Gastrocnemius medialis (tissue), 4 donors: ENCODE results near the gene SMOC2. TPM values are rescaled to one million over a fixed set of nuclear protein-coding genes. Genes with fewer than 3 reads are reported as not detected.

ENCODE experiments used
- ATAC-seq, 2 donors: fragments of 150-250 bp; one replicate each; pipeline ENCODE4 v1.9.1; 2016
- DNase-seq, 2 donors: peaks; one replicate each; pipeline ENCODE4 v3.0.0-alpha.2; 2019
- H3K27ac ChIP-seq, 4 donors: fragments of 200-600 bp; sonication (generic); 1 replicate in 1 of 4; 2 replicates in 3 of 4; pipeline ENCODE4 v1.5.1; 2016 to 2018; ENCODE audit warnings: mild to moderate bottlenecking in 2 of 4, moderate library complexity in 1 of 4
- H3K27me3 ChIP-seq, 3 donors: fragments of 200-600 bp; sonication (generic) in 2 of 3; 1 replicate in 1 of 3; 2 replicates in 2 of 3; pipeline versions ENCODE4 v1.5.1 to v1.6.0; 2016 to 2019; ENCODE audit warnings: mild to moderate bottlenecking in 1 of 3, moderate library complexity in 1 of 3
- H3K36me3 ChIP-seq, 2 donors: fragments of 200-600 bp; sonication (generic) in 1 of 2; one replicate each; pipeline ENCODE4 v1.5.1; 2017 to 2018
- H3K4me1 ChIP-seq, 2 donors: fragments of 200-600 bp; sonication (generic) in 1 of 2; one replicate each; pipeline ENCODE4 v1.5.1; 2016 to 2017; ENCODE audit warnings: mild to moderate bottlenecking in 2 of 2
- H3K4me3 ChIP-seq, 4 donors: fragments of 200-600 bp; sonication (generic) in 3 of 4; 1 replicate in 1 of 4; 2 replicates in 3 of 4; pipeline ENCODE4 v1.5.1; 2016 to 2019; ENCODE audit warnings: mild to moderate bottlenecking in 2 of 4
- H3K9me3 ChIP-seq, 3 donors: fragments of 200-600 bp; sonication (generic) in 2 of 3; 1 replicate in 1 of 3; 2 replicates in 2 of 3; pipeline ENCODE4 v1.5.1; 2016 to 2019
- POLR2A ChIP-seq, 2 donors: fragments of 450-650 bp; IDR thresholded peaks; one replicate each; pipeline ENCODE4 v1.6.1; 2017; ENCODE audit warnings: antibody characterized with exemption in 2 of 2, mild to moderate bottlenecking in 2 of 2, moderate library complexity in 2 of 2
- in situ Hi-C, 4 donors: fragments of 200-750 bp; cut with MboI; loops; one replicate each; pipeline versions ENCODE4 v1.15.0 to v1.8.0; 2017; ENCODE audit warnings: low sequenced_read_pairs in 4 of 4
- intact Hi-C: fragments of 100-400 bp; cut with DNase I; formaldehyde crosslinking; loops from one replicate; pipeline ENCODE4 v1.15.1; 2023; ENCODE audit warnings: low total_unique reads
- total RNA-seq, 4 donors: library from RNA; depleted of rRNA; stranded (reverse); fragments of >200 nt; gene quantifications; one replicate each; pipeline versions ENCODE4 v1.1.0 to v1.2.3, GENCODE V29; 2016
- TF ChIP-seq, protein P1 (sequence below), 5 experiments: fragments of 450-650 bp in 3 of 5; fragments of 200-600 bp in 2 of 5; sonication (generic) in 2 of 5; IDR thresholded peaks in 4 of 5; conservative IDR thresholded peaks in 1 of 5; 1 replicate in 4 of 5; 2 replicates in 1 of 5; pipeline ENCODE4 v1.5.1; 2016 to 2019; ENCODE audit warnings: antibody characterized with exemption in 5 of 5, mild to moderate bottlenecking in 3 of 5, moderate library complexity in 3 of 5

SMOC2 gene
- total RNA-seq, 4 donors from 2014 or later: 7.2 to 34.4 (median 16.5) TPM

DNA sequence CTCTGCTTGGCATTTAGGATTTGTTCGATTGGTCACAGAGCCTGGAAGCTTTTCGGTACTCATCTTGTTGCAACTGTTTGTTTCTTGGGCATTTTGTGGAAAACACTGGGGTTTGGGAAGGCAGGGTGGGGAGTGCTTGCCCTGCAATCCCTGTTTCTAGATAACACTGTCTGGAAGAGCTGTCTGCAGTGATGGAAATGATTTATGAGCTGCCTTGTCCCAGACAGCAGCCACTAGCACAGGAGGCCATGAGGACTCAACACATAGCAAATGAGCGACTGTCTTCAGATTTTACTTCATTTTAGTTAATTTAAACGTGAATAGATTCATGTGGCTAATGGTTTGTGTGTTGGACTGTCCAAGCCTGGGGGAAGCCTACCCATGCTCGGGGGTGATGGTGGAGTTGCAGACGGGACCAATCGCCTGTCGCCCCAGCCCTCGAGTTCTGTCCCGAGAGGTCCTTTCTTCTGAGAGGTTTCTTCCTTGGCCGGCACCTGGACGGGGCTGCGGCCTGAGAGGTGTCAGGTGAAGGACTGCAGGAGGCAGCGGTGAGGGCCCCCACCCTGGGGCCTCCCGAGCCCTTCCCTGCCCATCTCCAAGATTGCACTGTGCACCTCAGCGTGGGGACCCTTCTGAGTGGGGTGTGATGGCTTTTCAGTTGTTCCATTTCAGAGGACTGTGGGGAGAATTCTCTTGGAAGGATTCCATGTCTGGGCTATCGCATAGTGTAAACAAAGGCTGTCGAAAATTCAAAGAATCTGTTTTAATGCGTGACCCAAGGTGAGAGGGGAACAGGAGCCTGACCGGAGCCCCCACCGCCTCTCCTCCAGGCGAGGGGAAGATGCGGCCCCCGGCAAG lies 55.4 kb downstream of the SMOC2 start:
- Histone ChIP-seq H3K27ac (no peak overlapping the region), H3K27me3 (no peaks in the 10 kb centered on the region), H3K9me3 (no peaks in the 10 kb centered on the region), H3K36me3 (no peaks in the 10 kb centered on the region), H3K4me1 (no peaks in the 10 kb centered on the region), H3K4me3 (no peak overlapping the region)
- in situ Hi-C loops (no loop called here), intact Hi-C loops (no loop called here)
- DNase-seq: no peak
- ATAC-seq: no peak
- no peak for TF ChIP-seq POLR2A (IDR thresholded peaks at IDR 0.05)
- TF ChIP-seq, protein P1, sequence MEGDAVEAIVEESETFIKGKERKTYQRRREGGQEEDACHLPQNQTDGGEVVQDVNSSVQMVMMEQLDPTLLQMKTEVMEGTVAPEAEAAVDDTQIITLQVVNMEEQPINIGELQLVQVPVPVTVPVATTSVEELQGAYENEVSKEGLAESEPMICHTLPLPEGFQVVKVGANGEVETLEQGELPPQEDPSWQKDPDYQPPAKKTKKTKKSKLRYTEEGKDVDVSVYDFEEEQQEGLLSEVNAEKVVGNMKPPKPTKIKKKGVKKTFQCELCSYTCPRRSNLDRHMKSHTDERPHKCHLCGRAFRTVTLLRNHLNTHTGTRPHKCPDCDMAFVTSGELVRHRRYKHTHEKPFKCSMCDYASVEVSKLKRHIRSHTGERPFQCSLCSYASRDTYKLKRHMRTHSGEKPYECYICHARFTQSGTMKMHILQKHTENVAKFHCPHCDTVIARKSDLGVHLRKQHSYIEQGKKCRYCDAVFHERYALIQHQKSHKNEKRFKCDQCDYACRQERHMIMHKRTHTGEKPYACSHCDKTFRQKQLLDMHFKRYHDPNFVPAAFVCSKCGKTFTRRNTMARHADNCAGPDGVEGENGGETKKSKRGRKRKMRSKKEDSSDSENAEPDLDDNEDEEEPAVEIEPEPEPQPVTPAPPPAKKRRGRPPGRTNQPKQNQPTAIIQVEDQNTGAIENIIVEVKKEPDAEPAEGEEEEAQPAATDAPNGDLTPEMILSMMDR (IDR thresholded peaks at IDR 0.05 in 4 of 5, conservative IDR thresholded peaks at IDR 0.05 in 1 of 5): no peak

DNA sequence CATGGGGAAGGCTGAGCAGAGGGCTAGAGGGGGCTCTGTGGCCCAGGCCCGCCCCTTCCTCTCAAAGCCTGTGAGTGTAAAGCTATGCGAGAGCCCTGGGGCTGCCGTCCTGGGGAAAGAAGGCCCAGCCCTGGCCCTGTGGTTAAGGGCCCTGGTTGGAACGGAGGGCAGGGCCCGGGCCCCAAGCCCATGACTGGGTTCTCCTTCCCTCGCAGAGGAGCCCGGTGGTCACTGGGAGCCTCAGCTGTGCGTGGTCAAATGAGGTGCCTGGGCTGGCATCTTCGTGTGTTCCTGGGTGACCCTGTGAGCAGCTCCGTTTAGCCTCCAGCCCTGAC lies 56.0 kb downstream of the SMOC2 start:
- Histone ChIP-seq H3K27ac (no peak overlapping the region), H3K9me3 (no peaks in the 10 kb centered on the region), H3K27me3 (no peaks in the 10 kb centered on the region), H3K4me1 (no peaks in the 10 kb centered on the region), H3K36me3 (no peaks in the 10 kb centered on the region), H3K4me3 (no peak overlapping the region)
- DNase-seq (no peak), ATAC-seq (no peak)
- TF ChIP-seq, protein P1 (IDR thresholded peaks at IDR 0.05 in 4 of 5, conservative IDR thresholded peaks at IDR 0.05 in 1 of 5): no peak
- no peak for TF ChIP-seq POLR2A (IDR thresholded peaks at IDR 0.05)
- in situ Hi-C loops: no loop called here
- intact Hi-C loops: no loop called here

- no peak for ATAC-seq
These were observed 56.4 kb downstream of the SMOC2 start for GRCh38 chr6:168497381-168497780.

GRCh38 chr6:168498161-168498843 lies 57.3 kb downstream of the SMOC2 start:
- Histone ChIP-seq H3K4me3 (no peak overlapping the region), H3K9me3 (no peaks in the 10 kb centered on the region), H3K27me3 (no peaks in the 10 kb centered on the region), H3K36me3 (no peaks in the 10 kb centered on the region), H3K4me1 (no peaks in the 10 kb centered on the region), H3K27ac (no peak overlapping the region)
- intact Hi-C loops: no loop called here
- in situ Hi-C loops: no loop called here
- DNase-seq: no peak
- ATAC-seq: no peak
- TF ChIP-seq, protein P1 (IDR thresholded peaks at IDR 0.05 in 4 of 5, conservative IDR thresholded peaks at IDR 0.05 in 1 of 5): no peak
- TF ChIP-seq POLR2A (IDR thresholded peaks at IDR 0.05): no peak

More at GRCh38 chr6:168497381-168497780, 56.4 kb downstream of the SMOC2 start:
- no peak overlapping the region for H3K27ac ChIP-seq
- no peaks in the 10 kb centered on the region for H3K4me1 ChIP-seq
- H3K4me3 ChIP-seq: no peak overlapping the region
- TF ChIP-seq, protein P1 (IDR thresholded peaks at IDR 0.05 in 4 of 5, conservative IDR thresholded peaks at IDR 0.05 in 1 of 5): no peak
- TF ChIP-seq POLR2A (IDR thresholded peaks at IDR 0.05): no peak
- no peaks in the 10 kb centered on the region for H3K27me3 ChIP-seq
- DNase-seq: no peak
- H3K36me3 ChIP-seq: no peaks in the 10 kb centered on the region
- no peaks in the 10 kb centered on the region for H3K9me3 ChIP-seq
- in situ Hi-C loops (no loop called here), intact Hi-C loops (no loop called here)
